HG02588 (cell line): Measurements from ENCODE around the gene ARSB.

Experiments
- ATAC-seq: cut with Tn5 transposase; IDR thresholded peaks from one replicate; pipeline ENCODE4 v1.9.1; 2021; ENCODE audit warnings: mild to moderate bottlenecking, moderate library complexity; ENCODE audit not compliant: unreplicated experiment

Gene ARSB

GRCh38 chr5:78985116-78985724 lies at the start of gene ARSB:
Gene ARSB (minus strand): TSS chr5:78985310. CDS start chr5:78985248, 62 bp downstream.
- ATAC-seq: peak; percentile 44

GRCh38 chr5:79032782-79033181 lies 47.7 kb upstream of the ARSB start:
- ATAC-seq: no peak

GRCh38 chr5:79032031-79032695 lies 47.1 kb upstream of the ARSB start:
- ATAC-seq: no peak

- ATAC-seq: no peak
Measured at GRCh38 chr5:79031485-79031867, 46.4 kb upstream of the ARSB start.

- no peak for ATAC-seq
Measured at GRCh38 chr5:79030663-79031484, 45.8 kb upstream of the ARSB start.

- no peak for ATAC-seq
Measured at GRCh38 chr5:79025054-79025472, 40.0 kb upstream of the ARSB start.

- ATAC-seq: no peak
Measured at GRCh38 chr5:79023947-79024346, 38.8 kb upstream of the ARSB start.

- ATAC-seq: no peak
Measured at GRCh38 chr5:79023348-79023747, 38.2 kb upstream of the ARSB start.

- no peak for ATAC-seq
Measured at GRCh38 chr5:79022771-79023170, 37.7 kb upstream of the ARSB start.

GRCh38 chr5:79021753-79022152 lies 36.6 kb upstream of the ARSB start:
- no peak for ATAC-seq

- no peak for ATAC-seq
Measured at GRCh38 chr5:79020861-79021561, 35.9 kb upstream of the ARSB start.

- ATAC-seq: no peak
Measured at GRCh38 chr5:79014631-79015030, 29.5 kb upstream of the ARSB start.

GRCh38 chr5:79011869-79012268 lies 26.8 kb upstream of the ARSB start:
- ATAC-seq: no peak

- no peak for ATAC-seq
Measured at GRCh38 chr5:79011219-79011836, 26.2 kb upstream of the ARSB start.

- no peak for ATAC-seq
Measured at GRCh38 chr5:79008362-79008761, 23.3 kb upstream of the ARSB start.

GRCh38 chr5:79007872-79008271 lies 22.8 kb upstream of the ARSB start:
- no peak for ATAC-seq

GRCh38 chr5:79005936-79006631 lies 21.0 kb upstream of the ARSB start:
- ATAC-seq: no peak

GRCh38 chr5:79005151-79005550 lies 20.0 kb upstream of the ARSB start:
- no peak for ATAC-seq

- ATAC-seq: no peak
Measured at GRCh38 chr5:79002374-79002773, 17.3 kb upstream of the ARSB start.

- ATAC-seq: no peak
Measured at GRCh38 chr5:79001471-79001870, 16.4 kb upstream of the ARSB start.
